Measurements from ENCODE around the gene TRAK1.

Gene TRAK1

DNA sequence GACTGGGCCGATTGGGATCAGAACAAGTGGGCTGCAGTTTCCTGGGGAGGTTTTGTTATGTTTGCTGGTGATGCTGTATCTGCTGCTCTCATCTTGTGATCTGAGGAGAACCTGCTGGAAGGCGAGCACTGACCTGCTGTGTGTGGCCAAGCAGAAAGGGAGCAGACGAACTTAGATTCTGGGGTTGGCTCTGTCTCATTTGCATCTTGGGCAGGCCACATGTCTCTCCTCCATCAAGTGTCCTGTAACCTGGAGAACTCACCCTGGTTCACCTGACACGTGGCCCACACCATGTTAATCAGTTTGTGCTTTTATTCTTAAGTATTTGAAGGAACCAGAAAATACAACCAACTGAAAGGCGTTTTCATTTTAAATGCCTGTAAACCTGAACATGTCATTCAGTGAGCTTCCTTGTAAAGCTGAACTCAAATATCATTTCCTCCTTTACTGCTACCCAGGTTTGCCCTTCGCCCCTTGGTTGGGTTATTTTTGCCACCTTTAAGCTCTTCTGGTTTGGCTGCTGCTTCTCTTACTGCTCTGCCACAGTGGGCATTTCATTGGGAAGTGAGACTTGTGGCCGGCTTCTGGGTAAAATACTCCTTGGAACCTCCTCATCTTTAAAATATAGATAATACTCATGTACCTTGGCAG, 33.5 kb upstream of the TRAK1 start:
- no peak overlapping the region for H2AFZ ChIP-seq (ENCODE audit: low read depth, low read length)
- H3K14ac ChIP-seq (ENCODE audit: low read length in 2 of 2): peak overlapping the region in 1 of 2 experiments; percentile 64
- WGBS: 96% methylated on average over 6 of the region's 7 CpGs
- no peak overlapping the region for H3K4me3 ChIP-seq (ENCODE audit: insufficient read depth in 1 of 2, low read depth in 1 of 2, low read length in 2 of 2)
- no peak for DNase-seq
- H2BK15ac ChIP-seq (ENCODE audit: low read depth, poor library complexity, severe bottlenecking): no peak overlapping the region
- H3K27ac ChIP-seq (ENCODE audit: low read length, poor library complexity, severe bottlenecking): no peak overlapping the region
- H3K27me3 ChIP-seq (ENCODE audit: control insufficient read depth in 1 of 2, insufficient read depth in 1 of 2, low read length in 2 of 2): no peaks in the 10 kb centered on the region
- no peak overlapping the region for H3K23ac ChIP-seq (ENCODE audit: low read length in 2 of 2)
- H4K91ac ChIP-seq (ENCODE audit: low read length): peak overlapping the region; percentile 64
- H3K4me1 ChIP-seq (ENCODE audit: control insufficient read depth, insufficient read depth, low read depth, low read length): peaks cover 10% of the 10 kb centered on the region
- H2BK5ac ChIP-seq (ENCODE audit: low read depth, low read length, poor library complexity, severe bottlenecking): no peak overlapping the region
- H2BK120ac ChIP-seq (ENCODE audit: low read depth, low read length): no peak overlapping the region
- no peak overlapping the region for H3K4me2 ChIP-seq (ENCODE audit: low read length, poor library complexity, severe bottlenecking)
- H3K79me1 ChIP-seq (replicated peaks; ENCODE audit: low read length, poor library complexity, severe bottlenecking): peaks cover 24% of the 10 kb centered on the region
- H3K36me3 ChIP-seq (ENCODE audit: control insufficient read depth in 1 of 2, insufficient read depth in 2 of 2, low read depth in 1 of 2, low read length in 2 of 2): no peaks in the 10 kb centered on the region
- no peak overlapping the region for H3K4ac ChIP-seq (ENCODE audit: low read depth in 1 of 2, low read length in 2 of 2)
- no peak overlapping the region for H4K8ac ChIP-seq (ENCODE audit: low read length)
- H3K9me3 ChIP-seq (ENCODE audit: control insufficient read depth, low read length): no peaks in the 10 kb centered on the region
- H3K9ac ChIP-seq (ENCODE audit: low read length): no peak overlapping the region
- peak overlapping the region; percentile 11 to 48 for H3K18ac ChIP-seq (ENCODE audit: low read depth in 1 of 2, low read length in 2 of 2)
- H2AK5ac ChIP-seq (ENCODE audit: low read length, severe bottlenecking): peak overlapping the region; percentile 41
- no peak overlapping the region for H2BK12ac ChIP-seq (ENCODE audit: low read length in 2 of 2)

DNA sequence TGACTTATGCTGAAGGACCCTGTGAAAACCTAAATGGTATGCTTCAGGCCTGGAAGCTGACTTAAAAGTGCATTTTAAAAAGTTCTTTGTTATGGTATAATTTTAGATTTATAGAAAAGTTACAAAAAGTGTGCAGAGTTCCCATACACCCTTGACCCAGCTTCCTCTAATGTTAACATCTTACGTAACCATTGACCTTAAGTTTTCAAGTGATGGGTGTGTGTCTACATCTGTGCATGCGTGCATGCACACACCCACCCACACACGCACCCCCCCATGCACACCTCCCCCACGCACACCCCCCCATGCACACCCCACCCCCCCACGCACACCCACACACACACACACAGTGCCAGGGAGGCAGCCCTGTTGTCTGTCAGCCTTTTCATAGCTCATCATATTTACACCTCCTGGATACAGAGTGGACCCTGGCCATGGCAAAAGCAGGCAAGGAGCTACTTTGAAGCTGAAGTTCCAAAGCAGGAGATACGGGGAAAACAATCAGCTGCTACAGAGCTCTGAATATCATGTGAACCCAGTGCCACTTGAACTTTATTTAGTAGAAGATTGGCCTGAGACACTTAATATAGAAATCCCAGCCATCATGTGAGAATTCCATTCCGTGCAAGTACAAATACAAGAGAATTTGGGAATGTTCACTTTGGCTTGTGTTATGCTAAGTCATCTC, 30.0 kb upstream of the TRAK1 start:
- H2AK5ac ChIP-seq (ENCODE audit: low read length, severe bottlenecking): no peak overlapping the region
- no peaks in the 10 kb centered on the region for H3K36me3 ChIP-seq (ENCODE audit: control insufficient read depth in 1 of 2, insufficient read depth in 2 of 2, low read depth in 1 of 2, low read length in 2 of 2)
- DNase-seq: peak; percentile 59

GRCh38 chr3:42061713-42062380, 29.3 kb upstream of the TRAK1 start:
- Histone ChIP-seq H3K27me3 (ENCODE audit: control insufficient read depth in 1 of 2, insufficient read depth in 1 of 2, low read length in 2 of 2) (no peaks in the 10 kb centered on the region), H3K4me2 (ENCODE audit: low read length, poor library complexity, severe bottlenecking) (peak overlapping the region; percentile 3), H3K4me1 (ENCODE audit: control insufficient read depth, insufficient read depth, low read depth, low read length) (peaks cover 11% of the 10 kb centered on the region), H3K36me3 (ENCODE audit: control insufficient read depth in 1 of 2, insufficient read depth in 2 of 2, low read depth in 1 of 2, low read length in 2 of 2) (no peaks in the 10 kb centered on the region), H3K4ac (ENCODE audit: low read depth in 1 of 2, low read length in 2 of 2) (peak overlapping the region in 1 of 2 experiments; percentile 12), H2AK5ac (ENCODE audit: low read length, severe bottlenecking) (no peak overlapping the region), H3K9ac (ENCODE audit: low read length) (peak overlapping the region; percentile 83), H2BK15ac (ENCODE audit: low read depth, poor library complexity, severe bottlenecking) (no peak overlapping the region), H2AFZ (ENCODE audit: low read depth, low read length) (no peak overlapping the region), H4K8ac (ENCODE audit: low read length) (no peak overlapping the region), H4K91ac (ENCODE audit: low read length) (peak overlapping the region; percentile 40), H3K79me1 (replicated peaks; ENCODE audit: low read length, poor library complexity, severe bottlenecking) (peaks cover 36% of the 10 kb centered on the region), H3K14ac (ENCODE audit: low read length in 2 of 2) (peak overlapping the region in 1 of 2 experiments; percentile 19), H2BK12ac (ENCODE audit: low read length in 2 of 2) (peak overlapping the region in 1 of 2 experiments; percentile 57), H2BK120ac (ENCODE audit: low read depth, low read length) (no peak overlapping the region), H2BK5ac (ENCODE audit: low read depth, low read length, poor library complexity, severe bottlenecking) (no peak overlapping the region), H3K4me3 (ENCODE audit: insufficient read depth in 1 of 2, low read depth in 1 of 2, low read length in 2 of 2) (peak overlapping the region in 1 of 2 experiments; percentile 11), H3K9me3 (ENCODE audit: control insufficient read depth, low read length) (no peaks in the 10 kb centered on the region), H3K18ac (ENCODE audit: low read depth in 1 of 2, low read length in 2 of 2) (peak overlapping the region in 1 of 2 experiments; percentile 61), H3K27ac (ENCODE audit: low read length, poor library complexity, severe bottlenecking) (peak overlapping the region; percentile 81), H3K23ac (ENCODE audit: low read length in 2 of 2) (no peak overlapping the region)
- DNase-seq: peak; percentile 82
- 21% methylated on average over 4 of the region's 6 CpGs for WGBS

More for the DNA sequence above, 30.0 kb upstream of the TRAK1 start:
- H3K4me3 ChIP-seq (ENCODE audit: insufficient read depth in 1 of 2, low read depth in 1 of 2, low read length in 2 of 2): peak overlapping the region in 1 of 2 experiments; percentile 28
- no peak overlapping the region for H2BK5ac ChIP-seq (ENCODE audit: low read depth, low read length, poor library complexity, severe bottlenecking)
- no peak overlapping the region for H4K8ac ChIP-seq (ENCODE audit: low read length)
- H3K4me2 ChIP-seq (ENCODE audit: low read length, poor library complexity, severe bottlenecking): no peak overlapping the region
- no peak overlapping the region for H3K4ac ChIP-seq (ENCODE audit: low read depth in 1 of 2, low read length in 2 of 2)
- H2BK12ac ChIP-seq (ENCODE audit: low read length in 2 of 2): no peak overlapping the region
- peaks cover 29% of the 10 kb centered on the region for H3K79me1 ChIP-seq (replicated peaks; ENCODE audit: low read length, poor library complexity, severe bottlenecking)
- H3K27ac ChIP-seq (ENCODE audit: low read length, poor library complexity, severe bottlenecking): peak overlapping the region; percentile 43
- no peaks in the 10 kb centered on the region for H3K27me3 ChIP-seq (ENCODE audit: control insufficient read depth in 1 of 2, insufficient read depth in 1 of 2, low read length in 2 of 2)
- H3K9me3 ChIP-seq (ENCODE audit: control insufficient read depth, low read length): no peaks in the 10 kb centered on the region
- H3K4me1 ChIP-seq (ENCODE audit: control insufficient read depth, insufficient read depth, low read depth, low read length): peaks cover 6% of the 10 kb centered on the region
- H2AFZ ChIP-seq (ENCODE audit: low read depth, low read length): no peak overlapping the region
- no peak overlapping the region for H3K18ac ChIP-seq (ENCODE audit: low read depth in 1 of 2, low read length in 2 of 2)
- H3K23ac ChIP-seq (ENCODE audit: low read length in 2 of 2): no peak overlapping the region
- H2BK15ac ChIP-seq (ENCODE audit: low read depth, poor library complexity, severe bottlenecking): no peak overlapping the region
- no peak overlapping the region for H3K14ac ChIP-seq (ENCODE audit: low read length in 2 of 2)
- no peak overlapping the region for H2BK120ac ChIP-seq (ENCODE audit: low read depth, low read length)
- H4K91ac ChIP-seq (ENCODE audit: low read length): no peak overlapping the region
- H3K9ac ChIP-seq (ENCODE audit: low read length): peak overlapping the region; percentile 83
- 64% methylated on average over 6 of the region's 7 CpGs for WGBS

- H3K79me1 ChIP-seq (replicated peaks; ENCODE audit: low read length, poor library complexity, severe bottlenecking): peaks cover 32% of the 10 kb centered on the region
- H3K4me3 ChIP-seq (ENCODE audit: insufficient read depth in 1 of 2, low read depth in 1 of 2, low read length in 2 of 2): no peak overlapping the region
- 100% methylated on average over 1 of the region's 1 CpG for WGBS
- H3K27me3 ChIP-seq (ENCODE audit: control insufficient read depth in 1 of 2, insufficient read depth in 1 of 2, low read length in 2 of 2): no peaks in the 10 kb centered on the region
- H3K18ac ChIP-seq (ENCODE audit: low read depth in 1 of 2, low read length in 2 of 2): peak overlapping the region in 1 of 2 experiments; percentile 53
- peak overlapping the region; percentile 40 for H3K27ac ChIP-seq (ENCODE audit: low read length, poor library complexity, severe bottlenecking)
- H3K14ac ChIP-seq (ENCODE audit: low read length in 2 of 2): no peak overlapping the region
- no peaks in the 10 kb centered on the region for H3K36me3 ChIP-seq (ENCODE audit: control insufficient read depth in 1 of 2, insufficient read depth in 2 of 2, low read depth in 1 of 2, low read length in 2 of 2)
- no peak overlapping the region for H2BK5ac ChIP-seq (ENCODE audit: low read depth, low read length, poor library complexity, severe bottlenecking)
- no peak for DNase-seq
- no peaks in the 10 kb centered on the region for H3K9me3 ChIP-seq (ENCODE audit: control insufficient read depth, low read length)
- H3K9ac ChIP-seq (ENCODE audit: low read length): peak overlapping the region; percentile 83
- peak overlapping the region in 1 of 2 experiments; percentile 60 for H3K4ac ChIP-seq (ENCODE audit: low read depth in 1 of 2, low read length in 2 of 2)
- H2BK120ac ChIP-seq (ENCODE audit: low read depth, low read length): peak overlapping the region; percentile 54
- H2BK15ac ChIP-seq (ENCODE audit: low read depth, poor library complexity, severe bottlenecking): no peak overlapping the region
- peak overlapping the region; percentile 64 for H4K8ac ChIP-seq (ENCODE audit: low read length)
- no peak overlapping the region for H2AFZ ChIP-seq (ENCODE audit: low read depth, low read length)
- H4K91ac ChIP-seq (ENCODE audit: low read length): no peak overlapping the region
- peaks cover 11% of the 10 kb centered on the region for H3K4me1 ChIP-seq (ENCODE audit: control insufficient read depth, insufficient read depth, low read depth, low read length)
- no peak overlapping the region for H2BK12ac ChIP-seq (ENCODE audit: low read length in 2 of 2)
- H3K4me2 ChIP-seq (ENCODE audit: low read length, poor library complexity, severe bottlenecking): no peak overlapping the region
- H2AK5ac ChIP-seq (ENCODE audit: low read length, severe bottlenecking): peak overlapping the region; percentile 88
- no peak overlapping the region for H3K23ac ChIP-seq (ENCODE audit: low read length in 2 of 2)
Measured at GRCh38 chr3:42062464-42062863, 28.7 kb upstream of the TRAK1 start.
